ENCODE measurements around the gene TXNRD2. TPM values are rescaled to one million over a fixed set of nuclear protein-coding genes. Genes with fewer than 3 reads are reported as not detected.

Gene TXNRD2
- total and polyA plus RNA-seq, 2 of the 4 experiments (the other 2 are of a cell fraction) = 15.6 to 25.7 TPM

- Histone ChIP-seq H4K91ac (ENCODE audit: insufficient read depth, low read depth, low read length) (no peak overlapping the region), H3K79me1 (ENCODE audit: low read depth in 1 of 2, low read length in 2 of 2) (peaks cover 35 to 69% of the 10 kb centered on the region in 2 experiments), H3K4me3 (ENCODE audit: insufficient read depth, low read depth, low read length) (no peak overlapping the region), H2BK20ac (ENCODE audit: low read depth, low read length) (no peak overlapping the region), H3K9me3 (ENCODE audit: control insufficient read depth, insufficient read depth, low read length) (no peaks in the 10 kb centered on the region), H2AK5ac (ENCODE audit: low read depth, low read length) (peak overlapping the region; percentile 40; the same call in 1 of the 2 replicates), H3K14ac (replicated peaks; ENCODE audit: low read depth, low read length) (peak overlapping the region; percentile 62; the same call in 1 of the 2 replicates), H2AFZ (replicated peaks; ENCODE audit: low read length, poor library complexity) (no peak overlapping the region), H4K5ac (ENCODE audit: low read depth, low read length) (no peak overlapping the region), H3K9ac (ENCODE audit: low read depth, low read length) (no peak overlapping the region), H3K9me1 (ENCODE audit: insufficient read depth, low read length) (peaks cover 28% of the 10 kb centered on the region), H3K4me1 (ENCODE audit: control insufficient read depth, insufficient read depth, low read length) (peaks cover 21% of the 10 kb centered on the region), H4K8ac (ENCODE audit: low read depth in 2 of 2, low read length in 2 of 2) (no peak overlapping the region; a peak in 1 of 4 replicates), H3K36me3 (ENCODE audit: control insufficient read depth, insufficient read depth, low read length) (peaks cover 23% of the 10 kb centered on the region), H2BK120ac (ENCODE audit: low read depth, low read length) (no peak overlapping the region), H3K56ac (ENCODE audit: extremely low read depth, insufficient read depth, low read length) (no peak overlapping the region), H2BK15ac (ENCODE audit: low read depth, low read length) (no peak overlapping the region), H2AK9ac (replicated peaks; ENCODE audit: low read depth, low read length, poor library complexity) (peak overlapping the region; percentile 82), H3K4me2 (ENCODE audit: low read depth, low read length) (no peak overlapping the region), H3K4ac (ENCODE audit: low read depth, low read length) (peak overlapping the region; percentile 66; the same call in 1 of the 2 replicates), H2BK5ac (ENCODE audit: low read depth, low read length, poor library complexity, severe bottlenecking) (peak overlapping the region; percentile 30), H4K20me1 (ENCODE audit: insufficient read depth, low read length) (peaks cover 37% of the 10 kb centered on the region), H3K18ac (ENCODE audit: low read depth, low read length) (no peak overlapping the region), H3K23ac (ENCODE audit: low read depth, low read length) (no peak overlapping the region), H3K27me3 (ENCODE audit: control insufficient read depth, insufficient read depth, low read length) (no peaks in the 10 kb centered on the region), H3K27ac (ENCODE audit: insufficient read depth, low read length) (no peak overlapping the region)
- intact Hi-C loops (cut with micrococcal nuclease) = no loop called here
- WGBS, 2 experiments (ENCODE audit: extremely low coverage in 2 of 2, insufficient read length in 1 of 2) = 95% methylated on average over 4 of the region's 13 CpGs; no CpG with 5 or more reads in 1 of the 2 experiments
- CTCF ChIA-PET = no interaction called here
- BruUV-seq (replicated peaks) = no TSS peak
- POLR2A ChIA-PET (ENCODE audit: unreplicated experiment) = no interaction called here
- in situ Hi-C loops (cut with MboI; ENCODE audit: low sequenced_read_pairs) = no loop called here
- no peak for ATAC-seq (ENCODE audit: low read depth)
- TF ChIP-seq POLR2A (IDR thresholded peaks at IDR 0.05; ENCODE audit: low read depth, low read length) (no peak), CTCF (conservative IDR thresholded peaks at IDR 0.05; ENCODE audit: low read depth, low read length) (no peak), CHD1 (IDR thresholded peaks at IDR 0.05; ENCODE audit: low read depth, low read length) (no peak), RCOR1 (IDR thresholded peaks at IDR 0.05; ENCODE audit: insufficient replicate concordance, low read length) (no peak), BHLHE40 (IDR thresholded peaks at IDR 0.05; ENCODE audit: low read depth, low read length) (no peak), ELK1 (IDR thresholded peaks at IDR 0.05; ENCODE audit: borderline replicate concordance, low read depth, low read length) (no peak), FOS (IDR thresholded peaks at IDR 0.05; ENCODE audit: low read depth, low read length) (no peak), MAZ (IDR thresholded peaks at IDR 0.05; ENCODE audit: borderline replicate concordance, low read depth, low read length) (no peak), SMC3 (IDR thresholded peaks at IDR 0.05; ENCODE audit: low read depth, low read length) (no peak), USF2 (IDR thresholded peaks at IDR 0.05; ENCODE audit: low read depth, low read length) (no peak), MAFK (IDR thresholded peaks at IDR 0.05; ENCODE audit: low read depth, low read length) (no peak), CEBPB (IDR thresholded peaks at IDR 0.05; ENCODE audit: low read depth, low read length) (no peak), NFE2L2 (IDR thresholded peaks at IDR 0.05; ENCODE audit: low read depth, low read length) (no peak), RFX5 (IDR thresholded peaks at IDR 0.05; ENCODE audit: low read depth, low read length) (no peak), MXI1 (IDR thresholded peaks at IDR 0.05; ENCODE audit: borderline replicate concordance, low read depth, low read length) (no peak), RAD21 (IDR thresholded peaks at IDR 0.05; ENCODE audit: low read length) (no peak)
- dilution Hi-C loops (cut with HindIII; ENCODE audit: low sequenced_read_pairs, unreplicated experiment) = no loop called here
- DNase-seq = no peak
Observed at GRCh38 chr22:19951346-19951745, 9.7 kb upstream of the TXNRD2 start.

All from IMR-90 (cell line).